ENCODE measurements around the gene RERE.
"Not testable (repeated sequence)": the region's sequence is repeated elsewhere in the genome, so short reads cannot be mapped to it uniquely, and the experiment has no call there.

RERE gene

GRCh38 chr1:8517661-8518489 lies 299.6 kb downstream of the RERE start:
- no peak for DNase-seq (ENCODE audit: low read depth, low spot score)

- DNase-seq (ENCODE audit: low read depth, low spot score), result no peak
Measured at GRCh38 chr1:8516793-8517556, 300.5 kb downstream of the RERE start.

- no peak for DNase-seq (ENCODE audit: low read depth, low spot score)
Measured at GRCh38 chr1:8516278-8516777, 301.1 kb downstream of the RERE start.

GRCh38 chr1:8512504-8512903 lies 304.9 kb downstream of the RERE start:
- no peak for DNase-seq (ENCODE audit: low read depth, low spot score)

GRCh38 chr1:8510041-8510823 lies 307.2 kb downstream of the RERE start:
- no peak for DNase-seq (ENCODE audit: low read depth, low spot score)

- no peak for DNase-seq (ENCODE audit: low read depth, low spot score)
Measured at GRCh38 chr1:8509579-8509978, 307.9 kb downstream of the RERE start.

- no peak for DNase-seq (ENCODE audit: low read depth, low spot score)
Measured at GRCh38 chr1:8506995-8507615, 310.3 kb downstream of the RERE start.

- DNase-seq (ENCODE audit: low read depth, low spot score), result no peak
Measured at GRCh38 chr1:8506456-8506855, 311.0 kb downstream of the RERE start.

GRCh38 chr1:8503842-8504241 lies 313.6 kb downstream of the RERE start:
- DNase-seq (ENCODE audit: low read depth, low spot score), result no peak

- not testable (repeated sequence) for DNase-seq (ENCODE audit: low read depth, low spot score)
Measured at GRCh38 chr1:8502949-8503348, 314.5 kb downstream of the RERE start.

GRCh38 chr1:8497210-8497819 lies 320.1 kb downstream of the RERE start:
- no peak for DNase-seq (ENCODE audit: low read depth, low spot score)

GRCh38 chr1:8496473-8496872 lies 321.0 kb downstream of the RERE start:
- DNase-seq (ENCODE audit: low read depth, low spot score), result no peak

- no peak for DNase-seq (ENCODE audit: low read depth, low spot score)
Measured at GRCh38 chr1:8495928-8496401, 321.5 kb downstream of the RERE start.

- DNase-seq (ENCODE audit: low read depth, low spot score), result no peak
Measured at GRCh38 chr1:8494681-8495080, 322.8 kb downstream of the RERE start.

- DNase-seq (ENCODE audit: low read depth, low spot score), result no peak
Measured at GRCh38 chr1:8493916-8494540, 323.4 kb downstream of the RERE start.

GRCh38 chr1:8487249-8487648 lies 330.2 kb downstream of the RERE start:
- DNase-seq (ENCODE audit: low read depth, low spot score), result no peak

- no peak for DNase-seq (ENCODE audit: low read depth, low spot score)
Measured at GRCh38 chr1:8486047-8486446, 331.4 kb downstream of the RERE start.

- no peak for DNase-seq (ENCODE audit: low read depth, low spot score)
Measured at GRCh38 chr1:8483586-8483985, 333.9 kb downstream of the RERE start.

GRCh38 chr1:8482979-8483381 lies 334.5 kb downstream of the RERE start:
- DNase-seq (ENCODE audit: low read depth, low spot score), result no peak

GRCh38 chr1:8481650-8482380 lies 335.6 kb downstream of the RERE start:
- DNase-seq (ENCODE audit: low read depth, low spot score), result no peak

Data from iPS DF 19.7 (cell line).